Neural cell (in vitro differentiated cells): ENCODE data around the gene ETV6.

Experiments used
- CTCF ChIP-seq: fragments of 450-650 bp; IDR thresholded peaks from 2 replicates; pipeline ENCODE4 v1.5.1; 2014; ENCODE audit warnings: antibody characterized with exemption, mild to moderate bottlenecking, moderate library complexity; ENCODE audit not compliant: poor library complexity, severe bottlenecking
- EP300 ChIP-seq: fragments of 450-650 bp; conservative IDR thresholded peaks from 2 replicates; pipeline ENCODE4 v1.6.1; 2014; ENCODE audit warnings: antibody characterized with exemption, mild to moderate bottlenecking, moderate library complexity; ENCODE audit not compliant: poor library complexity, severe bottlenecking
- EZH2 ChIP-seq: fragments of 200-600, 300-800 bp; shearing (Covaris generic), sonication (generic); IDR thresholded peaks from 2 replicates; pipeline ENCODE4 v1.6.1; 2014; ENCODE audit warnings: antibody characterized with exemption, low read length, borderline replicate concordance, mild to moderate bottlenecking; ENCODE audit not compliant: insufficient read depth, poor library complexity, severe bottlenecking
- RAD21 ChIP-seq: fragments of 450-650 bp; conservative IDR thresholded peaks from 2 replicates; pipeline ENCODE4 v1.6.1; 2014; ENCODE audit warnings: antibody characterized with exemption, mild to moderate bottlenecking, moderate library complexity
- TAF1 ChIP-seq: IDR thresholded peaks from 2 replicates; pipeline ENCODE4 v1.6.1; 2012; ENCODE audit warnings: low read depth

DNA sequence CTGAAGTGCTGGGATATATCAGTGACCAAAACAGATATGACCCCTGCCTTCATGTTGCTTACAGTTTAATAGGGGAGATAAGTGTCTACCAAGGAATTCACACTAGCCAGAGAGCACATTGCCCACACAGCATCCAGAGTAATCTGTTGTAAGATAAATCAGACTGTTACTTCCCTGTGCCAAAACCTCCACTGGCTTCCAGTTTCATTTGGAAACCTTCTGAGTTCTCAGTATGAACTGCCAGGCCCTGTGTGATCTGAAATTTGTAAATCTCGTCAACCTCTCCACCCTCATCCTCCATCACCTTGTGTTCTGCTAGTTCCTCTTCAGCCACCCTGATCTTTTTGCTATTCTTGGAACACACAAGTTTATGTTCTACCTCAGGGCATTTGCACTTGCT is 154.7 kb downstream of the ETV6 start:
- TF ChIP-seq CTCF (no peak), EZH2 (no peak), TAF1 (no peak), EP300 (no peak), RAD21 (no peak)
